Breast epithelium (tissue), 4 donors: ENCODE measurements around the gene GALNT9. TPM values are rescaled to one million over a fixed set of nuclear protein-coding genes. Genes with fewer than 3 reads are reported as not detected.

Experiments used
- DNase-seq, 2 donors: peaks; one replicate each; pipeline ENCODE4 v3.0.0-alpha.2; 2019; ENCODE audit warnings: low spot score in 2 of 2
- H3K27ac ChIP-seq, 2 donors: fragments of 200-600 bp; sonication (generic) in 1 of 2; one replicate each; pipeline ENCODE4 v1.5.1; 2016 to 2019; ENCODE audit warnings: mild to moderate bottlenecking in 1 of 2
- H3K27me3 ChIP-seq, 2 donors: fragments of 200-600 bp; sonication (generic) in 1 of 2; one replicate each; pipeline versions ENCODE4 v1.5.1 to v1.6.0; 2017 to 2019; ENCODE audit warnings: control low read depth in 1 of 2, mild to moderate bottlenecking in 1 of 2
- H3K36me3 ChIP-seq: fragments of 200-600 bp; one replicate; pipeline ENCODE4 v1.5.1; 2019
- H3K4me1 ChIP-seq, 2 donors: fragments of 200-600 bp; sonication (generic); one replicate each; pipeline ENCODE4 v1.5.1; 2016 to 2019; ENCODE audit warnings: control low read depth in 1 of 2
- H3K4me3 ChIP-seq, 3 donors: fragments of 200-600 bp; sonication (generic); 1 replicate in 2 of 3; 2 replicates in 1 of 3; pipeline ENCODE4 v1.5.1; 2016 to 2019; ENCODE audit warnings: mild to moderate bottlenecking in 3 of 3, moderate library complexity in 2 of 3
- H3K9me3 ChIP-seq, 2 donors: fragments of 200-600 bp; sonication (generic) in 1 of 2; one replicate each; pipeline ENCODE4 v1.5.1; 2016 to 2019; ENCODE audit warnings: control low read depth in 1 of 2
- CTCF ChIP-seq, 3 donors: fragments of 450-650 bp; IDR thresholded peaks; one replicate each; pipeline ENCODE4 v1.5.1; 2016 to 2017; ENCODE audit warnings: antibody characterized with exemption in 3 of 3, mild to moderate bottlenecking in 3 of 3, moderate library complexity in 3 of 3
- POLR2A ChIP-seq: fragments of 450-650 bp; IDR thresholded peaks from one replicate; pipeline ENCODE4 v1.6.1; 2016; ENCODE audit warnings: antibody characterized with exemption, mild to moderate bottlenecking, moderate library complexity
- POLR2AphosphoS5 ChIP-seq, 3 donors: sonication (generic); formaldehyde crosslinking; IDR thresholded peaks; one replicate each; pipeline ENCODE4 v1.6.1; 2017; ENCODE audit warnings: antibody characterized with exemption in 3 of 3
- intact Hi-C: fragments of 100-400 bp; cut with DNase I; formaldehyde crosslinking; loops from one replicate; pipeline ENCODE4 v1.15.1; 2023; ENCODE audit warnings: low total_unique reads
- total RNA-seq, 3 donors: library from RNA; depleted of rRNA; stranded (reverse); fragments of >200 nt; gene quantifications; one replicate each; pipeline ENCODE4 v1.1.0, GENCODE V29; 2016

The GALNT9 gene
- total RNA-seq, 3 donors from 2014 or later: 2.9 TPM; not detected in 2

- TF ChIP-seq POLR2A (no peak), CTCF (IDR thresholded peaks at IDR 0.05) (no peak), POLR2AphosphoS5 (IDR thresholded peaks at IDR 0.05) (no peak)
- Histone ChIP-seq H3K9me3 (no peaks in the 10 kb centered on the region), H3K27ac (no peak overlapping the region), H3K36me3 (no peaks in the 10 kb centered on the region), H3K27me3 (peaks cover 5 to 75% of the 10 kb centered on the region in 2 donors), H3K4me3 (no peak overlapping the region), H3K4me1 (no peaks in the 10 kb centered on the region)
- DNase-seq: no peak
- intact Hi-C loops: no loop called here
Measured at GRCh38 chr12:132171293-132171967, 158.0 kb downstream of the GALNT9 start.

DNA sequence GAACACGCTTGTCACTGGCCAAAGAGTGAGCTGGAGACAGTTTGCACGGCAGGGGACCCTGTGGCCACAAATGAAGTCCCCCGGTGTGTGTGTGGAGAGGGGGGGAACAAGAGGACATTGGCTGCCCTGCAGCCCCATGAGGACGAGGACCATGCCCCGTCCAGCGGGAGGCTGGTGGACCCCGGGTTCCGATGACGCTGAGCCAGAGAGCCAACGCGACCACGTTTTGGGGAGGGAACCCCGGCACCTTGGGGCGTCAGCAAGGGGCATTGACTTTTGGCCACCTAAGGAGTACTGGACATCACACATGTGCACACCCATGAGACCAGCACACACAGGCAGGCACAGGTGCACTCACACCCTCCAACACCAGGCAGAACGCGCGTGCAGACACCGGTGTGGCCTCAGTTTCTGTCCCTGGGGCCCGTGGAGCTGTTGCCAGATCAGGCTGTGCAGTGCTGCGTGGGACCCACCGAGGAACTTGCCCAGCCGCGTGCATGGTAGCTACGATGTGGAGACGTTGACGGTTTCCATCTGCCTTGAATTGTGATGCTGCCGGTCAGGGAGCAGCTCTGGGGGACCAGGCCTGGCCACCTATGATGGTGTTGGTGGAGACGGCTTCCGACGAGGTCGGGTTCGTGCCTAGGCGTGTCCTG, 158.6 kb downstream of the GALNT9 start:
- H3K27ac ChIP-seq: no peak overlapping the region
- no peak overlapping the region for H3K4me3 ChIP-seq
- H3K4me1 ChIP-seq: no peaks in the 10 kb centered on the region
- no peaks in the 10 kb centered on the region for H3K36me3 ChIP-seq
- TF ChIP-seq POLR2AphosphoS5 (IDR thresholded peaks at IDR 0.05) (no peak), CTCF (IDR thresholded peaks at IDR 0.05) (no peak), POLR2A (no peak)
- no peak for DNase-seq
- H3K27me3 ChIP-seq: peaks cover 2 to 69% of the 10 kb centered on the region in 2 donors
- no peaks in the 10 kb centered on the region for H3K9me3 ChIP-seq
- intact Hi-C loops: no loop called here

DNA sequence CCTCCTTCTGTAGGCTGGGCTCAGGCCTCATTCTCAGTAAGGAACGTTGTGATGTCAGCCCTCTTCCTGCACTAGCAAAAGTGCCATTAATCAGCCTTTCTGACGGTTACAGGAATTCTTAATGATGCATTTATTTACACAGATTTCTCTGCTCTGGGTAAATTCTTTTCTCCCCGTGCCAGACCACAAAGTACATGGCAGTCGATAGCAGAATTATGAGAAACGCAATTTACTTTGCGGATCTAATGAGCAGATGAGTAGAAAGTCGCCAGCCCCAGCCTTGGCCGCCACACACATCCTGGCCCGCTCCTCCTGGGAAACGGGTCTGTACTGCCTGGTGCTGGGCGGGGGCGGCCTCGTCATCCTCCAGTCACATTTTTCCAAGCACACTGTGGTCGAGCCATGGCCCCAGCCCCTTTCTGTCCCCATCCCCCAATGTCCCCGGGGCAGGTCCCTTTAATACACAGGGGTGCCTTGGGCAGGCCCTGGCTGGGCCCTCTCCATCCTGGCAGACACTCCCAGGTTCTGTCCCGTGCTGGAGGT, 159.2 kb downstream of the GALNT9 start:
- no peak for TF ChIP-seq POLR2A
- no peak for TF ChIP-seq CTCF (IDR thresholded peaks at IDR 0.05)
- no peak for TF ChIP-seq POLR2AphosphoS5 (IDR thresholded peaks at IDR 0.05)
- no peak overlapping the region for H3K4me3 ChIP-seq
- DNase-seq: no peak
- H3K4me1 ChIP-seq: no peaks in the 10 kb centered on the region
- intact Hi-C loops: no loop called here
- H3K9me3 ChIP-seq: no peaks in the 10 kb centered on the region
- no peak overlapping the region for H3K27ac ChIP-seq
- peaks cover 0 to 63% of the 10 kb centered on the region in 2 donors for H3K27me3 ChIP-seq
- H3K36me3 ChIP-seq: no peaks in the 10 kb centered on the region

DNA sequence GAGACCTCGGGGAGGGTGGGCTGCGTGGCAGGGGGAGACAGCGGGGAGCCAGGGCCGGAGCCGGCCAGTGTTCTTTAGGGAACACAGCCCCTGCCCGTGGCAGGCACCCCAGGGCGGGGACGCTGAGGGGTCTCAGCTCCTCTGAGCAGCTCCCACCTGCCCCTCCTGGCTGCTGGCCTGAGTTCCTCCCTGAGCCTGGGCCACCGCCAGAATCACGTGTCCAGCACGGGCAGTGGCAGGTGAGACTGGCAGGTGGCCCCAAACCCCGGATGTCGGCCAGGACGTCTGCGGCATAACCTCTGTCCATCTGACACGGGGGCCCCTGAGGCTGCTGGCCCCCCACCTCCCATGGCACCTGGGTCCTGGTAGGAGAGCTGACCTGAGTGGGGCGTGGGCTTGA, 160.0 kb downstream of the GALNT9 start:
- no peaks in the 10 kb centered on the region for H3K36me3 ChIP-seq
- intact Hi-C loops: no loop called here
- H3K4me3 ChIP-seq: no peak overlapping the region
- no peak for TF ChIP-seq CTCF (IDR thresholded peaks at IDR 0.05)
- TF ChIP-seq POLR2A: no peak
- no peak for TF ChIP-seq POLR2AphosphoS5 (IDR thresholded peaks at IDR 0.05)
- peaks cover 0 to 55% of the 10 kb centered on the region in 2 donors for H3K27me3 ChIP-seq
- no peaks in the 10 kb centered on the region for H3K9me3 ChIP-seq
- no peak overlapping the region for H3K27ac ChIP-seq
- no peak for DNase-seq
- H3K4me1 ChIP-seq: no peaks in the 10 kb centered on the region

DNA sequence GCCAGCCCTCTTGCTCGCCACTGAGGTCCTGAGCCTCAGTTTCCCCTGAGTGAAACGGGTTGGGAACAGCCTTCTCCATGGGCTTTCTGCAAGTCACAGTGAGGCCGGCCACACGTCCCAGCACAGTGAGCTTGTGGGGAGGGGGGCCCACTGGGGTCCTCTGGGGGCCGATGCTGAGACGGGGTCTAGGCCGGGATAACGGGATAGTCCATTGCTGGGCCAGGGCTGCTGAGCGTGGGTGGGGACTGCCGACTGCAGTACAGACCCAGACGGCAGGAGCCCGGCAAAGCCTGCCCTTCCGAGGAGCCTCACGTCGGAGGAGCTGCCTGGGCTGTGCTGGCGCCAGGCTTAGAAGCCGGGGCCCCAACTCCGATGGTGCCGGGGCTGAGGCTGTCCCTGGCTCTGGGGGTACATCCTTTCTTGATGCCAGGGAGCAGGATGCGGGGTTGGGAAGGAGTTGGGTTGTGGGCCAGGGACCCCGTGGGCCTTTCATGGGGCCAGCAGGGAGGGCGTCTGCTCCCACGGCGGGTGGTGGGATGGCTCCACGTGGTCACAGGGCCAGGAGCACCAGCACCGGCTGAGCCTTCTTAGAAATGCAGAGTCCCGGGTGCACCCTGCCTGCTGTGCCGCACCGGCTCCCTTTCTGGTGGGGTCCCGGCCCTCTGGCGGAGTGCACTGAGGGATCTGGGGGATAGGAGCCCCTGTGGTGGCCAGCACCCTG, 160.9 kb downstream of the GALNT9 start:
- intact Hi-C loops: no loop called here
- peaks cover 0 to 55% of the 10 kb centered on the region in 2 donors for H3K27me3 ChIP-seq
- TF ChIP-seq CTCF (IDR thresholded peaks at IDR 0.05): no peak
- TF ChIP-seq POLR2A: no peak
- TF ChIP-seq POLR2AphosphoS5 (IDR thresholded peaks at IDR 0.05): no peak

More for the DNA sequence above, 160.9 kb downstream of the GALNT9 start:
- Histone ChIP-seq H3K36me3 (no peaks in the 10 kb centered on the region), H3K4me3 (no peak overlapping the region), H3K4me1 (peaks cover 0 to 1% of the 10 kb centered on the region in 2 donors), H3K27ac (no peak overlapping the region), H3K9me3 (no peaks in the 10 kb centered on the region)
- DNase-seq: no peak
